GM23338 (cell line): ENCODE measurements around the gene GCAT. TPM values are rescaled to one million over a fixed set of nuclear protein-coding genes. Genes with fewer than 3 reads are reported as not detected.

Experiments used
- ATAC-seq: fragments of 200-7000 bp; cut with Tn5 transposase; 3 replicates; pipeline ENCODE4 v1.9.1; 2020
- DNase-seq: peaks from one replicate; pipeline ENCODE4 v3.0.0-alpha.2; 2015; ENCODE audit warnings: low spot score
- H2AFZ ChIP-seq: fragments of 200-600 bp; sonication (generic); 2 replicates; pipeline ENCODE4 v1.8.0; 2016; ENCODE audit warnings: antibody characterized with exemption, mild to moderate bottlenecking, moderate library complexity
- H3F3A ChIP-seq: fragments of 200-600 bp; sonication (generic); replicated peaks from 2 replicates; pipeline ENCODE4 v1.8.0; 2017; ENCODE audit warnings: antibody characterized with exemption, mixed run types, low read depth
- H3K27ac ChIP-seq: fragments of 200-600 bp; sonication (generic); 2 replicates; pipeline ENCODE4 v1.6.1; 2016; ENCODE audit warnings: low read depth
- H3K27me3 ChIP-seq: fragments of 200-600 bp; sonication (generic); 2 replicates; pipeline ENCODE4 v1.8.0; 2016; ENCODE audit warnings: mild to moderate bottlenecking, mixed run types, moderate library complexity; ENCODE audit not compliant: insufficient read depth
- H3K36me3 ChIP-seq: fragments of 200-600 bp; sonication (generic); 2 replicates; pipeline ENCODE4 v1.8.0; 2016; ENCODE audit warnings: mild to moderate bottlenecking; ENCODE audit not compliant: insufficient read depth
- H3K4me1 ChIP-seq: fragments of 200-600 bp; sonication (generic); 2 replicates; pipeline ENCODE4 v1.8.0; 2016; ENCODE audit warnings: mild to moderate bottlenecking, moderate library complexity; ENCODE audit not compliant: insufficient read depth
- H3K4me2 ChIP-seq: fragments of 200-600 bp; sonication (generic); 2 replicates; pipeline ENCODE4 v1.7.1; 2017; ENCODE audit warnings: mixed run types
- H3K4me3 ChIP-seq: fragments of 200-600 bp; sonication (generic); 2 replicates; pipeline ENCODE4 v1.6.1; 2016; ENCODE audit warnings: mixed run types
- H3K79me2 ChIP-seq: fragments of 200-600 bp; sonication (generic); replicated peaks from 2 replicates; pipeline ENCODE4 v1.8.0; 2017; ENCODE audit warnings: mild to moderate bottlenecking; ENCODE audit not compliant: insufficient read depth
- H3K9me2 ChIP-seq: fragments of 200-600 bp; sonication (generic); 2 replicates; pipeline ENCODE4 v1.8.0; 2017; ENCODE audit not compliant: insufficient read depth
- H4K20me1 ChIP-seq: fragments of 200-600 bp; sonication (generic); replicated peaks from 2 replicates; pipeline ENCODE4 v1.8.0; 2017; ENCODE audit warnings: mild to moderate bottlenecking; ENCODE audit not compliant: insufficient read depth
- H3K27ac Mint-ChIP-seq: 2 replicates; pipeline ENCODE4 v1.8.0; 2020; ENCODE audit warnings: inconsistent platforms, mild to moderate bottlenecking, moderate library complexity, mixed read lengths
- H3K27me3 Mint-ChIP-seq: 3 replicates; pipeline ENCODE4 v1.8.0; 2022; ENCODE audit warnings: low read depth, mild to moderate bottlenecking, moderate library complexity, mixed read lengths, inconsistent platforms; ENCODE audit not compliant: insufficient read depth, poor library complexity
- H3K36me3 Mint-ChIP-seq: 3 replicates; pipeline ENCODE4 v1.8.0; 2021; ENCODE audit warnings: low read depth, mild to moderate bottlenecking, inconsistent platforms, moderate library complexity, mixed read lengths
- H3K4me1 Mint-ChIP-seq: 3 replicates; pipeline ENCODE4 v1.8.0; 2020; ENCODE audit warnings: mild to moderate bottlenecking, inconsistent platforms, mixed read lengths
- H3K4me3 Mint-ChIP-seq: 3 replicates; pipeline ENCODE4 v1.8.0; 2021; ENCODE audit warnings: moderate library complexity, mild to moderate bottlenecking, inconsistent platforms, mixed read lengths
- H3K9me3 Mint-ChIP-seq: 3 replicates; pipeline ENCODE4 v1.8.0; 2020; ENCODE audit warnings: moderate library complexity, mild to moderate bottlenecking, inconsistent platforms, mixed read lengths
- CREB1 ChIP-seq: fragments of 250-450 bp; sonication (Bioruptor Pico); IDR thresholded peaks from 2 replicates; pipeline ENCODE4 v1.5.0; 2020; ENCODE audit warnings: low read depth, mild to moderate bottlenecking, moderate library complexity
- EZH2 ChIP-seq: fragments of 200-600 bp; sonication (generic); IDR thresholded peaks from one replicate; pipeline ENCODE4 v1.8.0; 2017; ENCODE audit warnings: antibody characterized with exemption, mild to moderate bottlenecking, low read depth; ENCODE audit not compliant: unreplicated experiment
- EZH2phosphoT487 ChIP-seq: fragments of 200-600 bp; sonication (generic); IDR thresholded peaks from one replicate; pipeline ENCODE4 v1.8.1; 2018; ENCODE audit warnings: antibody characterized with exemption; ENCODE audit not compliant: unreplicated experiment
- JUNB ChIP-seq: IDR thresholded peaks from one replicate; pipeline ENCODE4 v1.6.1; 2016; ENCODE audit warnings: antibody characterized with exemption; ENCODE audit not compliant: unreplicated experiment
- NANOG ChIP-seq: IDR thresholded peaks from 2 replicates; pipeline ENCODE4 v1.6.1; 2016; ENCODE audit warnings: antibody characterized with exemption, borderline replicate concordance
- POLR2AphosphoS5 ChIP-seq: IDR thresholded peaks from 2 replicates; pipeline ENCODE4 v1.6.1; 2016; ENCODE audit warnings: antibody characterized with exemption, low read depth
- REST ChIP-seq: IDR thresholded peaks from one replicate; pipeline ENCODE4 v1.6.1; 2018; ENCODE audit warnings: antibody characterized with exemption; ENCODE audit not compliant: unreplicated experiment
- STAT1 ChIP-seq: IDR thresholded peaks from one replicate; pipeline ENCODE4 v1.6.1; 2016; ENCODE audit warnings: antibody characterized with exemption; ENCODE audit not compliant: unreplicated experiment
- ZNF114 ChIP-seq: fragments of 250-450 bp; sonication (Bioruptor Pico); IDR thresholded peaks from 2 replicates; pipeline ENCODE4 v1.5.0; 2020; ENCODE audit warnings: mild to moderate bottlenecking, moderate library complexity
- ZNF331 ChIP-seq: fragments of 250-450 bp; sonication (Bioruptor Pico); IDR thresholded peaks from 2 replicates; pipeline ENCODE4 v1.5.0; 2020; ENCODE audit warnings: low read depth, mild to moderate bottlenecking, moderate library complexity
- ZNF462 ChIP-seq: fragments of 250-450 bp; sonication (Bioruptor Pico); IDR thresholded peaks from 2 replicates; pipeline ENCODE4 v1.5.0; 2020; ENCODE audit warnings: mild to moderate bottlenecking, moderate library complexity
- polyA plus RNA-seq: library from polyadenylated mRNA; unstranded; fragments of >200 nt; fragmentation: Nextera tagmentation; extraction: Ambion mirVana; gene quantifications from 2 replicates; pipeline ENCODE4 v1.2.1, GENCODE V29; 2016
- total RNA-seq: library from RNA; depleted of rRNA; stranded (reverse); fragments of >200 nt; shearing (Covaris generic); gene quantifications from 2 replicates; pipeline ENCODE4 v1.2.3, GENCODE V29; 2014
- TF ChIP-seq, protein P1 (sequence below), 2 experiments: fragments of 200-600 bp in 1 of 2; sonication (generic) in 1 of 2; conservative IDR thresholded peaks; 2 replicates each; pipeline versions ENCODE4 v1.5.1 to v1.6.1; 2016 to 2017; ENCODE audit warnings: antibody characterized with exemption in 2 of 2, low read depth in 2 of 2, mild to moderate bottlenecking in 2 of 2, moderate library complexity in 1 of 2
- TF ChIP-seq, protein P2 (sequence below): IDR thresholded peaks from 2 replicates; pipeline ENCODE4 v1.6.1; 2016; ENCODE audit warnings: antibody characterized with exemption

GCAT gene
- total and polyA plus RNA-seq, 2 experiments from 2014 or later: 36.8 to 61.3 TPM

DNA sequence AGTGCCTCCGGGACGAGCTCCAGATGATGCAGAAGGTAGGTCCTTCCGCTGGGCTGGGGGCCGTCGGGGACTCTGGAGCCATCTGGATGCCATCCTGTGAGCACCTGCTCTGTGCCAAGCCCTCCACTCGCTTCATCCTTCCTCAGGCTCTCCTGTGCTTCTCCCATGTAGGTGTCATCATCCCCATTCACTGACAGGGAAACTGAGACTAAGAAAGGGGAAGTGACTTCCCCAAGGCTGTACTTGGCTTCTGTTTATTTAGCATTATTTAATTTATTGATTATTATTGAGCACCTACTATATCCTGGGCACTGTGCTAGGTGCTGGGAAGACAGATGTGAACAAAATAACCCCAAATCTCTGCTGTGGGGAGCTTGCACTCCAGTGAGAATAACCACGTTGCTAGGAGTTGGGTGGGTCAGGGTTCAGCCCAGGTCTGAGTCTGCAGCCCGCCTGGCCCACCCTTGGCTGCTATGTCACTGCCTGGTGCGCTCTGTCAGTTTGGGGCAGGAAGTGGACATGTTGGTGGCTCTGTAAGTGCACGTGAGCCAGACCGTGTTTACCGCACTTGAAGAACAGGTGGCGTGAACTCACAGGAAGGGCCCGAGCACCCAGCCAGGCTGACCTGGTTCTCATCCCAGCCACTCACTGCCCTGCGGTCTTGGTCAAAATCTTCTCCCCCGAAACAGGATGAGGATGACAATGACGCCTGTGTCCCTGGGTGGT, 35.9 kb upstream of the GCAT start:
- Histone ChIP-seq H4K20me1 (no peaks in the 10 kb centered on the region), H3K79me2 (no peaks in the 10 kb centered on the region), H2AFZ (no peak overlapping the region), H3K4me3 (no peak overlapping the region), H3K9me2 (no peaks in the 10 kb centered on the region), H3K4me2 (no peak overlapping the region), H3K27me3 (no peaks in the 10 kb centered on the region), H3F3A (no peaks in the 10 kb centered on the region; the same call in 1 of the 2 replicates), H3K36me3 (no peaks in the 10 kb centered on the region), H3K4me1 (peaks cover 7% of the 10 kb centered on the region; the same call in 1 of the 2 replicates), H3K27ac (no peak overlapping the region)
- Mint-ChIP-seq H3K4me1 (peaks cover 2% of the 10 kb centered on the region; the same call in 2 of the 3 replicates), H3K27me3 (peaks cover 5% of the 10 kb centered on the region), H3K27ac (no peak overlapping the region), H3K4me3 (no peak overlapping the region), H3K9me3 (peaks cover 3% of the 10 kb centered on the region; the same call in 1 of the 3 replicates), H3K36me3 (peaks cover 22% of the 10 kb centered on the region; the same call in 2 of the 3 replicates)
- ATAC-seq (no peak), DNase-seq (no peak)
- no peak for TF ChIP-seq CREB1 (CRISPR knock-in tag)
- TF ChIP-seq ZNF462 (CRISPR knock-in tag): no peak
- no peak for TF ChIP-seq ZNF114 (CRISPR knock-in tag)
- TF ChIP-seq EZH2: no peak
- no peak for TF ChIP-seq POLR2AphosphoS5
- TF ChIP-seq, protein P1, sequence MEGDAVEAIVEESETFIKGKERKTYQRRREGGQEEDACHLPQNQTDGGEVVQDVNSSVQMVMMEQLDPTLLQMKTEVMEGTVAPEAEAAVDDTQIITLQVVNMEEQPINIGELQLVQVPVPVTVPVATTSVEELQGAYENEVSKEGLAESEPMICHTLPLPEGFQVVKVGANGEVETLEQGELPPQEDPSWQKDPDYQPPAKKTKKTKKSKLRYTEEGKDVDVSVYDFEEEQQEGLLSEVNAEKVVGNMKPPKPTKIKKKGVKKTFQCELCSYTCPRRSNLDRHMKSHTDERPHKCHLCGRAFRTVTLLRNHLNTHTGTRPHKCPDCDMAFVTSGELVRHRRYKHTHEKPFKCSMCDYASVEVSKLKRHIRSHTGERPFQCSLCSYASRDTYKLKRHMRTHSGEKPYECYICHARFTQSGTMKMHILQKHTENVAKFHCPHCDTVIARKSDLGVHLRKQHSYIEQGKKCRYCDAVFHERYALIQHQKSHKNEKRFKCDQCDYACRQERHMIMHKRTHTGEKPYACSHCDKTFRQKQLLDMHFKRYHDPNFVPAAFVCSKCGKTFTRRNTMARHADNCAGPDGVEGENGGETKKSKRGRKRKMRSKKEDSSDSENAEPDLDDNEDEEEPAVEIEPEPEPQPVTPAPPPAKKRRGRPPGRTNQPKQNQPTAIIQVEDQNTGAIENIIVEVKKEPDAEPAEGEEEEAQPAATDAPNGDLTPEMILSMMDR (conservative IDR thresholded peaks at IDR 0.05; ENCODE audit: low read depth in 2 of 2): no peak
- TF ChIP-seq EZH2phosphoT487: no peak
- no peak for TF ChIP-seq STAT1
- no peak for TF ChIP-seq REST
- no peak for TF ChIP-seq JUNB
- TF ChIP-seq, protein P2, sequence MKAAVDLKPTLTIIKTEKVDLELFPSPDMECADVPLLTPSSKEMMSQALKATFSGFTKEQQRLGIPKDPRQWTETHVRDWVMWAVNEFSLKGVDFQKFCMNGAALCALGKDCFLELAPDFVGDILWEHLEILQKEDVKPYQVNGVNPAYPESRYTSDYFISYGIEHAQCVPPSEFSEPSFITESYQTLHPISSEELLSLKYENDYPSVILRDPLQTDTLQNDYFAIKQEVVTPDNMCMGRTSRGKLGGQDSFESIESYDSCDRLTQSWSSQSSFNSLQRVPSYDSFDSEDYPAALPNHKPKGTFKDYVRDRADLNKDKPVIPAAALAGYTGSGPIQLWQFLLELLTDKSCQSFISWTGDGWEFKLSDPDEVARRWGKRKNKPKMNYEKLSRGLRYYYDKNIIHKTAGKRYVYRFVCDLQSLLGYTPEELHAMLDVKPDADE: no peak
- TF ChIP-seq NANOG: no peak
- TF ChIP-seq ZNF331 (CRISPR knock-in tag): no peak
